K562 (cell line): ENCODE measurements around the gene MCCD1. TPM values are rescaled to one million over a fixed set of nuclear protein-coding genes. Genes with fewer than 3 reads are reported as not detected.

Source experiments
- ATAC-seq: fragments of 200-7000 bp; cut with Tn5 transposase; 3 replicates; pipeline ENCODE4 v1.9.1; 2020; ENCODE audit warnings: moderate library complexity
- BruUV-seq: library from RNA; stranded (reverse); fragments of 400-500 nt; replicated peaks from 2 replicates; lab custom pipeline; 2021; lab: Mats Ljungman, UMichigan
- CTCF ChIA-PET: fragments of 300-600 bp; formaldehyde crosslinking; extraction: SDS; loops from one replicate; lab custom pipeline; 2021; ENCODE audit warnings: low intra/inter-chr PET ratio; lab: Yijun Ruan, JAX
- POLR2A ChIA-PET: fragments of 300-600, 350-650 bp; sonication (Branson Sonifier 250); formaldehyde crosslinking; extraction: SDS; loops from one replicate; lab custom pipeline; 2021; ENCODE audit warnings: antibody characterized with exemption, inconsistent platforms; lab: Yijun Ruan, JAX
- DNase-seq, 4 experiments: peaks; one replicate each; pipeline versions ENCODE4 v3.0.0 to v3.0.0-alpha.2; 2011 to 2018; ENCODE audit warnings: low spot score in 3 of 4, mixed read lengths in 3 of 4; ENCODE audit errors: extremely low read depth in 1 of 4
- FAIRE-seq: peaks from 2 replicates; lab custom pipeline; 2011; peaks lifted over from hg19 to GRCh38; lab: Jason Lieb, UNC
- H2AFZ ChIP-seq: 2 replicates; pipeline ENCODE4 v1.6.0; 2011; ENCODE audit warnings: low read depth, low read length, control low read depth, inconsistent platforms
- H3K27ac ChIP-seq: fragments of 200-600 bp; 3 replicates; pipeline ENCODE4 v1.8.0; 2011; ENCODE audit warnings: low read depth, mild to moderate bottlenecking, control low read depth, inconsistent platforms, low read length, moderate library complexity, mixed read lengths; ENCODE audit errors: extremely low read depth
- H3K27me3 ChIP-seq, 2 experiments: fragments of 300-600 bp in 1 of 2; 2 replicates in 1 of 2; 3 replicates in 1 of 2; pipeline versions ENCODE4 v1.6.0 to v1.8.0; 2011; ENCODE audit warnings: inconsistent platforms in 2 of 2, low read length in 2 of 2, mild to moderate bottlenecking in 1 of 2, mixed read lengths in 1 of 2, moderate library complexity in 1 of 2; ENCODE audit not compliant: control insufficient read depth in 2 of 2, insufficient read depth in 2 of 2
- H3K36me3 ChIP-seq: fragments of 300-600 bp; 3 replicates; pipeline ENCODE4 v1.8.0; 2011; ENCODE audit warnings: mild to moderate bottlenecking, low read length, inconsistent platforms; ENCODE audit not compliant: control insufficient read depth, insufficient read depth
- H3K4me1 ChIP-seq, 2 experiments: fragments of 200-600 bp in 1 of 2; replicated peaks in 1 of 2; 2 replicates in 1 of 2; 3 replicates in 1 of 2; pipeline versions ENCODE4 v1.5.1 to v1.8.0; 2011; ENCODE audit warnings: inconsistent platforms in 2 of 2, low read length in 2 of 2, mild to moderate bottlenecking in 1 of 2, mixed read lengths in 1 of 2, moderate library complexity in 1 of 2; ENCODE audit not compliant: control insufficient read depth in 2 of 2, insufficient read depth in 2 of 2
- H3K4me2 ChIP-seq: 2 replicates; pipeline ENCODE4 v1.6.1; 2011; ENCODE audit warnings: low read length, control low read depth, inconsistent platforms, mixed read lengths; ENCODE audit not compliant: insufficient read depth
- H3K4me3 ChIP-seq: fragments of 200-600 bp; sonication (generic), shearing (Covaris generic); 2 replicates; pipeline ENCODE4 v1.5.1; 2016; ENCODE audit warnings: control low read depth, inconsistent platforms
- H3K79me2 ChIP-seq: fragments of 200-600 bp; 3 replicates; pipeline ENCODE4 v1.8.0; 2011; ENCODE audit warnings: low read length, inconsistent platforms; ENCODE audit not compliant: control insufficient read depth, insufficient read depth
- H3K9ac ChIP-seq, 2 experiments: 2 replicates each; pipeline versions ENCODE4 v1.6.0 to v1.6.1; 2011; ENCODE audit warnings: low read depth in 2 of 2, low read length in 2 of 2, control low read depth in 1 of 2, inconsistent platforms in 1 of 2, mild to moderate bottlenecking in 1 of 2, mixed read lengths in 1 of 2; ENCODE audit not compliant: insufficient read depth in 1 of 2
- H3K9me1 ChIP-seq: one replicate; pipeline ENCODE4 v1.6.0; 2011; ENCODE audit warnings: inconsistent platforms, mild to moderate bottlenecking, low read length, moderate library complexity; ENCODE audit not compliant: control insufficient read depth, insufficient read depth
- H3K9me3 ChIP-seq: replicated peaks from 2 replicates; pipeline ENCODE4 v1.5.1; 2011; ENCODE audit warnings: low read depth, low read length, inconsistent platforms; ENCODE audit not compliant: control insufficient read depth, insufficient read depth
- H4K20me1 ChIP-seq: replicated peaks from 2 replicates; pipeline ENCODE4 v1.6.1; 2011; ENCODE audit warnings: low read length, inconsistent platforms, mixed read lengths; ENCODE audit not compliant: control insufficient read depth, insufficient read depth
- CBFB ChIP-seq: sonication (generic); formaldehyde crosslinking; IDR thresholded peaks from 2 replicates; pipeline ENCODE4 v1.4.0; 2020; ENCODE audit warnings: mild to moderate bottlenecking, missing genetic modification reagents
- DPF2 ChIP-seq: fragments of 450-650 bp; IDR thresholded peaks from 2 replicates; pipeline ENCODE4 v1.6.1; 2016
- HDAC3 ChIP-seq: fragments of 450-650 bp; IDR thresholded peaks from 2 replicates; pipeline ENCODE4 v1.6.1; 2018; ENCODE audit warnings: borderline replicate concordance, mild to moderate bottlenecking, moderate library complexity; ENCODE audit not compliant: partially characterized antibody
- NEUROD1 ChIP-seq: fragments of 150-350 bp; IDR thresholded peaks from 2 replicates; pipeline ENCODE4 v1.6.1; 2014; ENCODE audit warnings: borderline replicate concordance, low read length, low read depth; ENCODE audit not compliant: partially characterized antibody
- RCOR1 ChIP-seq, 2 experiments: IDR thresholded peaks; 2 replicates each; pipeline ENCODE4 v1.6.1; 2012; ENCODE audit warnings: low read depth in 2 of 2, low read length in 2 of 2, borderline replicate concordance in 1 of 2, improper control_type of control experiment in 1 of 2
- RFX5 ChIP-seq: IDR thresholded peaks from 2 replicates; pipeline ENCODE4 v1.6.1; 2011; ENCODE audit warnings: low read depth, mild to moderate bottlenecking, improper control_type of control experiment, low read length
- SMARCA5 ChIP-seq: fragments of 450-650 bp; IDR thresholded peaks from 2 replicates; pipeline ENCODE4 v1.6.1; 2016
- WGBS: fragments of 100-300 bp; shearing (Covaris generic); methylation state at CpG from one replicate; pipeline ENCODE4 v1.1.6; 2016; ENCODE audit warnings: low coverage, mixed read lengths; ENCODE audit not compliant: insufficient coverage; ENCODE audit errors: missing lambda C conversion rate; 5-methylcytosine and 5-hydroxymethylcytosine counted together
- in situ Hi-C: fragments of 300-500 bp; cut with MboI; formaldehyde crosslinking; loops from 4 replicates; pipeline ENCODE4 v1.15.0; 2018; ENCODE audit warnings: inconsistent platforms, mixed read lengths
- intact Hi-C: fragments of 100-400 bp; cut with micrococcal nuclease; formaldehyde crosslinking; loops from 2 replicates; pipeline ENCODE4 v1.14.2; 2022
- polyA plus RNA-seq, 8 experiments: library from polyadenylated mRNA; depleted of rRNA in 4 of 8; stranded (reverse) in 5 of 8; unstranded in 3 of 8; fragments of >200 nt; fragmentation: Nextera tagmentation in 2 of 8; fragmentation: Illumina TruSeq in 1 of 8; extraction: Ambion mirVana in 2 of 8; extraction: Trizol in 1 of 8; gene quantifications; 2 replicates each; pipeline versions ENCODE4 v1.2.1 to v1.2.3, GENCODE V29; 2011 to 2014; ENCODE audit warnings: inconsistent platforms in 1 of 8, missing spikeins in 1 of 8
- total RNA-seq, 7 experiments: library from RNA; depleted of rRNA in 6 of 7; stranded (reverse); fragments of >200 nt in 6 of 7; fragmentation: Illumina TruSeq in 2 of 7; extraction: Trizol in 2 of 7; gene quantifications; 2 replicates each; pipeline versions ENCODE4 v1.2.1 to v1.2.3, GENCODE V29; 2011 to 2021; ENCODE audit warnings: low replicate concordance in 1 of 7
- TF ChIP-seq, protein P1 (sequence below), 3 experiments: IDR thresholded peaks in 2 of 3; conservative IDR thresholded peaks in 1 of 3; 2 replicates each; pipeline ENCODE4 v1.5.1; 2011 to 2012; ENCODE audit warnings: low read length in 3 of 3, mild to moderate bottlenecking in 3 of 3, control low read depth in 2 of 3, improper control_type of control experiment in 1 of 3, inconsistent platforms in 1 of 3, low read depth in 1 of 3, mixed read lengths in 1 of 3, moderate library complexity in 1 of 3; ENCODE audit not compliant: insufficient read depth in 2 of 3
- TF ChIP-seq, protein P2 (sequence below), 2 experiments: fragments of 450-650 bp; conservative IDR thresholded peaks; 2 replicates each; pipeline ENCODE4 v1.6.1; 2017; ENCODE audit warnings: mild to moderate bottlenecking in 2 of 2, moderate library complexity in 2 of 2

MCCD1 gene
- total and polyA plus RNA-seq, 9 of the 15 experiments (the other 6 are each of a cell fraction or from before 2014, with no cell fraction given), result not detected

DNA sequence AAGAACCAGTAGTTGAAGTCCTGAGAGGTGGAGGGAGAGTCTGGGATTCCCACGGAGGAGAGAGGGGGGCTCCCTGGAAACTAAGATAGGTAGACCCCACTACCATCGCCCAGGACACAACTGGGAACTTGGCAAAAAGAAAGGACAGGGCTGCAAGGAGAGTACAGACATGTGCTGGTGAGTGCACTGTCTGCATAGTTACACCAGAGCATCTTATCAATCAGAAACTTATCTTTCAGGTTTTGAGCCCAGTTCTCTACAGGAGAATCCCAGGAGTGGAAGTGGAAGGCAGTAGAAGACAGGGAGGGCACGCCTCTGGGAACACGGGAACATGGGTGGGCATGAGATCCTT lies 30.8 kb downstream of the MCCD1 start (continued):
- no peak for TF ChIP-seq RFX5

DNA sequence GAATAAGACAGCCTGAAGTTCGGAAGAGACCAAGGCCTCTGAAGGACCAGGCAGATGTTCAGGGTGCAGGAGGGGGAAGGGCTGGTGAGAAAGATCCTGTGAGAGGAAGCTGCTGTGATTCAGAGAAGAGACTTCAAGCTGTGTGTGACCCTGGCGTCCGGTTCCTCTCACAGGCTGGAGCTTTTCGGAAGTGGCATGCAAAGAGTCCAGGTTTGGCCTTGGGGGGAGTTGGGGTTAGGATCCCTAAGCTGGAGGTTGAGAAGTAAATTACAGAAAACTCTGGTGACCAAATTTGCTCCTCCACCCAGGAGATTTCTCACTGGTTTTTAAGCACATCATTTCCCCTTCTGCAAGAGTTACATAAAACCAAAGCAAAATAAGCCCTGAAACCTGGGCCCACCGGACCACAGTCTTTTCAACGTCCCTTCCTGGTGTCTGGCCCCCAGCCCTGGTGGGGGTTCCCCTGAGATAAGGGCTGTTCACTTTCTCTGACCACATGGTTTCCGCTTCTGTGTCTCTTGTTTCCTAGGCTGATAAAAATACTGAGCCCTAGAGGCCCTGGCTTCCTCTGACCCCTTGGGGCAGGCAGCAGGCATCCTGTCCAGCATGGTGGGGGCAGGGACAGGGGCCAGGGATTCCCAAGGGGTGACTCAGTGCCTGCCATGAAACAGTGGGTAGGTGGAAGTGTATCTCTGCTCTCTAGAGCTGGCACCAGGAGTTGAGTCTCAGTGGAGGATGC lies 31.4 kb downstream of the MCCD1 start:
- Histone ChIP-seq H3K79me2 (no peaks in the 10 kb centered on the region), H3K9ac (peak overlapping the region; percentile 4 to 77; a peak in 2 of 4 replicates), H2AFZ (no peak overlapping the region), H3K4me1 (peaks cover 47 to 64% of the 10 kb centered on the region in 2 experiments), H3K9me3 (no peaks in the 10 kb centered on the region), H3K27ac (peak overlapping the region; percentile 41), H3K9me1 (peaks cover 6% of the 10 kb centered on the region), H3K4me3 (no peak overlapping the region), H3K27me3 (no peaks in the 10 kb centered on the region), H3K36me3 (peaks cover 46% of the 10 kb centered on the region), H3K4me2 (peak overlapping the region; percentile 17; the same call in 1 of the 2 replicates), H4K20me1 (no peaks in the 10 kb centered on the region)
- CTCF ChIA-PET, result no interaction called here
- peak; percentile 79 for ATAC-seq
- POLR2A ChIA-PET, result interaction anchor here (0.7 to 5.8 kb wide), 8 partner anchors 11 to 238 kb away, joined by 3 to 38 read pairs (median 4); partner anchors contain the start of genes ATP6V1G2, DDX39B, NFKBIL1 and PRRC2A
- peak; percentile 88 for FAIRE-seq
- DNase-seq, result peak; percentile 66 to 92 (median 76)
- intact Hi-C loops, result no loop called here
- WGBS, result 8% methylated on average over 7 of the region's 7 CpGs
- in situ Hi-C loops, result no loop called here
- no TSS peak for BruUV-seq
- TF ChIP-seq HDAC3, result peak; percentile 62
- TF ChIP-seq NEUROD1, result peak; percentile 63
- TF ChIP-seq, protein P1, sequence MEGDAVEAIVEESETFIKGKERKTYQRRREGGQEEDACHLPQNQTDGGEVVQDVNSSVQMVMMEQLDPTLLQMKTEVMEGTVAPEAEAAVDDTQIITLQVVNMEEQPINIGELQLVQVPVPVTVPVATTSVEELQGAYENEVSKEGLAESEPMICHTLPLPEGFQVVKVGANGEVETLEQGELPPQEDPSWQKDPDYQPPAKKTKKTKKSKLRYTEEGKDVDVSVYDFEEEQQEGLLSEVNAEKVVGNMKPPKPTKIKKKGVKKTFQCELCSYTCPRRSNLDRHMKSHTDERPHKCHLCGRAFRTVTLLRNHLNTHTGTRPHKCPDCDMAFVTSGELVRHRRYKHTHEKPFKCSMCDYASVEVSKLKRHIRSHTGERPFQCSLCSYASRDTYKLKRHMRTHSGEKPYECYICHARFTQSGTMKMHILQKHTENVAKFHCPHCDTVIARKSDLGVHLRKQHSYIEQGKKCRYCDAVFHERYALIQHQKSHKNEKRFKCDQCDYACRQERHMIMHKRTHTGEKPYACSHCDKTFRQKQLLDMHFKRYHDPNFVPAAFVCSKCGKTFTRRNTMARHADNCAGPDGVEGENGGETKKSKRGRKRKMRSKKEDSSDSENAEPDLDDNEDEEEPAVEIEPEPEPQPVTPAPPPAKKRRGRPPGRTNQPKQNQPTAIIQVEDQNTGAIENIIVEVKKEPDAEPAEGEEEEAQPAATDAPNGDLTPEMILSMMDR (IDR thresholded peaks at IDR 0.05 in 2 of 3, conservative IDR thresholded peaks at IDR 0.05 in 1 of 3; ENCODE audit: insufficient read depth in 2 of 3, low read depth in 1 of 3, low read length in 3 of 3), result peak in 2 of 3 experiments; percentile 23 to 34; a peak in 2 of 6 replicates
- 0 out of 2 replicates have a peak, but pooled peaks have one; percentile 2 for TF ChIP-seq SMARCA5
- peak; percentile 79 for TF ChIP-seq DPF2
- TF ChIP-seq RCOR1 (IDR thresholded peaks at IDR 0.05; ENCODE audit: borderline replicate concordance in 1 of 2, low read depth in 2 of 2, low read length in 2 of 2), result peak in 1 of 2 experiments; percentile 84; a peak in 1 of 4 replicates
- TF ChIP-seq CBFB (CRISPR knock-in tag), result no peak
- TF ChIP-seq, protein P2, sequence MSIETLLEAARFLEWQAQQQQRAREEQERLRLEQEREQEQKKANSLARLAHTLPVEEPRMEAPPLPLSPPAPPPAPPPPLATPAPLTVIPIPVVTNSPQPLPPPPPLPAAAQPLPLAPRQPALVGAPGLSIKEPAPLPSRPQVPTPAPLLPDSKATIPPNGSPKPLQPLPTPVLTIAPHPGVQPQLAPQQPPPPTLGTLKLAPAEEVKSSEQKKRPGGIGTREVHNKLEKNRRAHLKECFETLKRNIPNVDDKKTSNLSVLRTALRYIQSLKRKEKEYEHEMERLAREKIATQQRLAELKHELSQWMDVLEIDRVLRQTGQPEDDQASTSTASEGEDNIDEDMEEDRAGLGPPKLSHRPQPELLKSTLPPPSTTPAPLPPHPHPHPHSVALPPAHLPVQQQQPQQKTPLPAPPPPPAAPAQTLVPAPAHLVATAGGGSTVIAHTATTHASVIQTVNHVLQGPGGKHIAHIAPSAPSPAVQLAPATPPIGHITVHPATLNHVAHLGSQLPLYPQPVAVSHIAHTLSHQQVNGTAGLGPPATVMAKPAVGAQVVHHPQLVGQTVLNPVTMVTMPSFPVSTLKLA (conservative IDR thresholded peaks at IDR 0.05), result peak; percentile 69 to 84
